Stimulated activated CD4-positive, alpha-beta T cell treated with anti-CD3 and anti-CD28 coated beads, Interleukin-2, amount 100 ng/mL, for 4 hours (primary cell): Measurements from ENCODE around the gene ZNF281.

ENCODE experiments used
- DNase-seq: peaks from one replicate; pipeline ENCODE4 v3.0.0-alpha.2; 2020; ENCODE audit warnings: low read depth

ZNF281 gene

DNA sequence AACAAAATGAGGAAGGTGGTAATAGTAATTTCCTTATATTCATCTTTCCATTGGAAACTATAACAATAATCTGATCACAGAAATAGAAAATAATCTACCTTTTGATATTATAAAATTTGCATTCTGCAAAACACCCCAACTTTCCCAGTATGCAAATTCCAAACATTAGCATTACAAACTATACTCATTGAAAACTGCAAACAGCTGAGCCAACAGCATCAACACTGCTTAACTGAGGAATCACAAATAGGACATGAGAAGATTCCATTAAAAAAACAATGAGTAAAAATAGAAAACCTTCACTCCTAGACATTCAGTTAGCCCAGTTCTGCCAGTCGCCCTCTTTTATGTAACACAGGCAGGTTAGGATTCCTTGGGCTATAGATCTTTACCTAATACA, 18.1 kb downstream of the ZNF281 start:
- DNase-seq: no peak

DNA sequence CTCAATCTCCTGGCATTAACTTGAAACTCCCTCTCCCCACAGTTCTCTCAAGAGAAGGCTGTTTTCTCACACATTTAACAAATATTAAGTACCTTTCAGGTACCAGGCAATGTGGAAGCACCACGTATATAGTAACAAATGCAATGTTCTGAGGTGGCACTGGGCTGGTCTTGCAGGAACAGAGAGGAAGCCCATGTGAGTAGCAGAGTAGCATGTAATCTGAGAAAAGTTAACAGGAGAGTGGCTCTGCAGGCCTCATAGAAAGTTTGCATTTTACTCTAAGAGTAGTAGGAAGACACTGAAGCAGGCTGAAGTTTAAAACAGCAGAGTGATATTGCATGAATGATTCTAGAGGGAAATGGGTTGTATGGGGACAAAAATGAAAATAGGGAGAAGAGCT, 21.0 kb downstream of the ZNF281 start:
- DNase-seq: no peak

DNA sequence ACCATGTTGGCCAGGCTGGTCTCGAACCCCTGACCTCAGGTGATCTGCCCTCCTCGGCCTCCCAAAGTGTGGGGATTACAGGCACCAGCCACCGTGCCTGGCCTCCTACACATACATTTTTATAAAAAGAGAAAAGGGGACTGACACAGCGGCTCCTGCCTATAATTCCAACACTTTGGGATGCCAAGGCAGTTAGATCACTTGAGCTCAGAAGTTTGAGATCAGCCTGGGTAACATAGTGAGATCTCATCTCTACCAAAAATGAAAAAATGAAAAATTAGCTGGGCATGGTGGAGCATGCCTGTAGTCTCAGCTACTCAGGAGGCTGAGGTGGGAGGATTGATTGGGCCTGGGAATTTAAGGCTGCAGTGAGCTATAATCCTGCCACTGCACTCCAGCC, 23.4 kb downstream of the ZNF281 start:
- DNase-seq: no peak

DNA sequence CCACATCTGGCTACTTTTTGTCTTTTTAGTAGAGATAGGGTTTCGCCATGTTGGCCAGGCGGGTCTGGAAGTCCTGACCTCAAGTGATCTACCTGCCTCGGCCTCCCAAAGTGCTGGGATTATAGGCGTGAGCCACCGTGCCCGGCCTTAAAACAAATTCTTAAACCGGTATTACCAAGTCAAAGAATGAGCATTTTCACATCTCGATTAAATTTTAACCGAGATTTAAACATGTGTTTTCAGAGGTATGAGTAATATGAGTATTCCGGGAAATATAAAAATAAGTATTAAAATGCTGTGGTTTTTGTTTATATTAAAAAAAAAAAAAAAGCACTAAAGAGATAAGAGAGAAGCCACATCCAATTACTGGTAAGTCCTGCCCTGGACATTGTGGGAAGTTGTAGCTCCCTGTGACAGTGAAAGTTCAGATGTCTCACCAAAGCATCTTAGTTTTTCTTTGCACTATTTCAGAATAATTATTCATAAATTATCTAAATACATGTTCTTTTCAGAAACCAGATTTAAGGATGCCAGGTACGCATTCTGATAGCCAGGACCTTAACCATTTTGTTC, 24.9 kb downstream of the ZNF281 start:
- no peak for DNase-seq

- DNase-seq: no peak
These were observed 28.4 kb downstream of the ZNF281 start for GRCh38 chr1:200381256-200381984.

GRCh38 chr1:200380589-200381021, 29.2 kb downstream of the ZNF281 start:
- no peak for DNase-seq

DNA sequence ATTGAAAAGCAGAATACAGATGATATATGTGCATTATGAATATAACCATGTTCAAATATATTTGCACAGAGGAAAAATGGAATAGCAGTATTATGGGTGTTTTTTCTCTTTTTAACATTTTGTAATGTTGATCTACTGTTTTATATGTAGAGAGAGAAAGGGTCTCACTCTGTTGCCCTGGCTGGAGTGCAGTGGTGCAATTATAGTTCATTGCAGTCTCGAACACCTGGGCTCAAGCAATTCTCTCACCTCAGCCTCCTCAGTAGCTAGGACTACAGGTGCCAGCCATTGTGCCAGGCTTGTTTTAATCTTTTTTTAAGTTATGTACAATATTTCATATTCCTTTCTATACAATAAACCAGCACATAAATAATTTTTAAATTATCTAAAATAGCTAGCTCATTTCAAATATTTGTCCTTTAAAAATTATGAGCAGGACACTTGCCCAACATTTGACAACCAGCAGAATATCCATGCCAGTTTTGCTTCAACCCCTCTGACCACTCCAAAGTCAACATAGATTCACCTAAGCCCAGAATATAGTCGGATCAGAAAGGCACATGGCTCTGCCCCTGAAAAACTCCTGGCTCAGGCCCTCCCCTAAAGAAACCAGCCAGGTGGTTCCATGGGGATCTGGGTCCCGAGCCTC, 29.8 kb downstream of the ZNF281 start:
- DNase-seq: no peak

DNA sequence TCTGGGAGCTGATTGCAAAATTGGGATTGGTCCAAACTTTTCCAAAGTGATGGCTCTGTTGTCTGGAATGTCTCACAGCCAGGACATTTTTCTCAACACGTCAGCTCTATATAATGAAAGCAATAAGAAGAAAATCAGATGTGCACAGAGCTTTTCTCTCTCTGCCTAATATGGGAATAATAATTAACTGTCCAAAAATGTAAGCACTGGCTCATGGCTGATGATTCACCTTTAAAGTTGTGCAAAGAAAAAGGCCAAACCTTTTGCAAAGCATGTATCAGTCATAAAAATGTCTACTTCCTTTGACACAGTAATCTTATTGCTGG, 30.4 kb downstream of the ZNF281 start:
- DNase-seq: no peak

DNA sequence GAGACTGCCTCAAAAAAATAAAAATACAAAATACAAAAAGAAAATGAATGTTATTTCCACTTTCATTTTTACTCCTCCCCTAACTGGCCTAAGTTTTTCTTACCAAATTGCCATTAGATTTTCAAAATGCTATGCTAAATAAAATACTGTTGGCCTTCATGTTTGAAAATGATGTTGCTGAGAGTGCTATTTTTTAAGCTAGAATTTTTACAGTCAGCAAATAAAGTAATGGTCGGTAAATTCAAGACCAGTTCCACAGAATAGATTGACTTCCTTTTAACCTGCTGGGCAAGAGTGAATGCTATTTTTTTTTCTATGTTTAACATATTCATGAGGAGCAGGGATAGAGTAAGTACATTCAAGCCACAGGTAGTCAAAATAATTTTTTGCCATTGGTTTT, 31.7 kb downstream of the ZNF281 start:
- DNase-seq: no peak

DNA sequence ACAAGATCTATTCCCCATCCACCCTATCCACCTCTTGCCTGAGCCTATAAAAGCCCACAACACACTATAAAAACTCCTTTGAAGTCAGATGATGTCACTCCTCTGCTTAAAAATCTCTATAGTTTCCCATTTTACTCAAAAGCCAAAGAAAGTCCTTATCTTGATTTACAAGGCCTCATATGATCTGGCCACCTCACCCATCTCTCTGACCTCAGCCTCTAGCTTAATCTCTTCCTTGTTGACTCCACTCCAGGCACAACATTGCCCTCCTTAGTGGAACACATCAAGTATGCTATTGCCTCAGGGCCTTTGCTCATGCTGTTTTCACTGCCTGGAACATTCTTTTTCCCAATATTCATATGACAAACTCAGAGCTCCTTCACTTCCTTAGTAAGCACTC, 33.3 kb downstream of the ZNF281 start:
- DNase-seq: no peak

DNA sequence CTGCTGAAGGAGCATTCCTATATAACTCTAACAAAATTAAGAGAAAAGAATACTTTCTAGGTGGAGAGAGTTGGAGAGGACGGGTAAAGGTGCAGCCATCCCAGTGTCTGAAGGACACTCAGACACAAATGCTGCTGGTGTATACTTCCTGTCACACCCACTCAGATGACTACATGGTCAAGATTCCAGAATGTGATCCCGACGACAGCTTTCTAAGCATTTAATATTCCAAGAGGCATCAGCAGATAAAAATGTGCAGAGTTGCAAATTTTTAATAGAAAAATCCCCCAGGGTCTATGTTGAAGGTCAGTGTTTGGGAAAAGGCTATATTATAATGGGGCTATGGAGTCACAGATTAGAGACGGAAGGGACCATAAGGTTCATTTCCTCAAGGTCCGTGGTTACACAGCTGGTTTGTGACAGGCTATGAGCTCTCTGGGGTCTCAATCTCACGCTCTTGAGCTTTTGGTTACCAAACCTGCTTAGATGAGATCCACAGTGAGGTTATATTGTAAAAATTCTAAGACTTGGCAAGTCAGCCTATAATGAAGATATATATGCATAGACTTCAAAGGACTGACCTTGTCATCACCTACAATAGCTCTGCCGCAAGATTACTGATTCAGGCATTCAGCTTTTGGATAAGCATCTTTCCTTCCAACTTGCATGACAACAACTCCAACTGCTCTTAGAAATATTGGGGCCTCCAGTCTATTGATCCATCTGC, 35.1 kb downstream of the ZNF281 start:
- no peak for DNase-seq

GRCh38 chr1:200373811-200374231, 36.0 kb downstream of the ZNF281 start:
- no peak for DNase-seq

- no peak for DNase-seq
These were observed 37.0 kb downstream of the ZNF281 start for GRCh38 chr1:200372885-200373181.

- DNase-seq: no peak
These were observed 37.5 kb downstream of the ZNF281 start for GRCh38 chr1:200372095-200372884.

DNA sequence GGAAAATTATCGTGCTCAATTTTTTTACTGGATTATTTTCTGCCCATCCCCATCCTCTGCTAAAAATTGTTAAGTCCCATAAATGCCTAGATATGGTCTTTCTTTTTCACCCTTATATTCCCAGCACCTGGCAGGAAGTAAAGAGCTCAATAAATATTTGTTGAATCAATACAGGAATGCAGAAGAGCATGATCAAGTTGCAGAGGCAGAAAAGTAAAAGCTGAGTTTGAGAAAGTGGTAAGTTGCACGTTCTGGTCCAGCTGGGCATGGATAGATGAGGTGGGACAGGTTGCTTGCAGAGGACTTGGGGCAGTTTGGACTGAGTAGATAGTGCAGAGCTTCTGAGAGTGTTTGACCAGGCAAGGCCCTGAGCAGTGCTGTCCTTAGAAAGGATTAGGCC, 40.1 kb downstream of the ZNF281 start:
- DNase-seq: no peak

DNA sequence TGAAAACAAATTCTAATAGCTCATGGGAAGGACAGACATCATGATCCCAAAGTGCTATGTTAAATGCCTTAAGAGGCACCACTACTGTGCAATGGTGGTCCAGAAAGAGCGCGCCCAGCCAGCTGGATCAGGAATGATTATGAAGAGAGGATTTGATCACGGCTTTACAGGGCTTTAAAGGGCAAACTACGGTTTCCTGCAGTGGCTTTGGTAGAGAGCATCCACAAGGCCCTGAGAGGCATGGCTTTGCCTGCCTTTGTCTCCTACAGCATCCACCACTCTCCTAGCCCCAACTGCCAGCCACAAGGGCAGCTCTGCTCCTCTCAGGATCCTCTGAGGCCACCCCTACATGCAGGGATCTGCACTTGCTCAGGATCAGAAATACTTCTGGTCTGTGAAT, 40.7 kb downstream of the ZNF281 start:
- DNase-seq: no peak

- DNase-seq: no peak
These were observed 41.3 kb downstream of the ZNF281 start for GRCh38 chr1:200368556-200368955.

DNA sequence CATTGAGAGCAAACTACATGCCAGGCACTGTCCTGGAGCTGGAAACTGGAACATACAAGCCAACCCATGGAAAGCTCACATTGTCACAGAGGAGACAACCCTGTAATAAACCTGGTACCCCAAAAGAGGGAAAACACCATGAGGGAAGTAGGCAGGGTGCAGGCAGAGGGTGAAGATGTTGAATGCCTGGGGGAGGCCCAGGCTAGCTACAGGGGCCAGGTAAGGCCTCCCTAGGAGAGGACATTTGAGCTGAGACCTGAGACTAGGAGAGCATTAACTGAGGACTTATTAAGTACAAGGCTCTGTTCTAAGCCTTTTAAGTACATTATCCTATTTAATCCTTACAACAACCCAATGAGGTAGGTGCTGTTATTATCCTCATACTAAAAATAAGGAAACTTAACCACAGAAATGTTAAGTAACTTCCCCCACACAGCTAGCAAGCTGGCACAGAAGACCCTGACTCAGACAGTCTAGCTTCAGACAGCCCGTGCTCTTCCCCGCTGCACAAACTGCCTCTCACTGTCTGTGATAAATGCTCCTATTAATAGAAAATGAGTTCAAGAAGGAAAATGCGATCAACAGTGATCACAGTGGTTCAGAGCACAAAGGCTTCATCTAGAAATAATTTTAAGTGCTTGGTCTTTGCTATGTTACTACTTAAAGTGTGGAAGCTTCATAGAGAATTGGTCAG, 41.8 kb downstream of the ZNF281 start:
- DNase-seq: no peak

DNA sequence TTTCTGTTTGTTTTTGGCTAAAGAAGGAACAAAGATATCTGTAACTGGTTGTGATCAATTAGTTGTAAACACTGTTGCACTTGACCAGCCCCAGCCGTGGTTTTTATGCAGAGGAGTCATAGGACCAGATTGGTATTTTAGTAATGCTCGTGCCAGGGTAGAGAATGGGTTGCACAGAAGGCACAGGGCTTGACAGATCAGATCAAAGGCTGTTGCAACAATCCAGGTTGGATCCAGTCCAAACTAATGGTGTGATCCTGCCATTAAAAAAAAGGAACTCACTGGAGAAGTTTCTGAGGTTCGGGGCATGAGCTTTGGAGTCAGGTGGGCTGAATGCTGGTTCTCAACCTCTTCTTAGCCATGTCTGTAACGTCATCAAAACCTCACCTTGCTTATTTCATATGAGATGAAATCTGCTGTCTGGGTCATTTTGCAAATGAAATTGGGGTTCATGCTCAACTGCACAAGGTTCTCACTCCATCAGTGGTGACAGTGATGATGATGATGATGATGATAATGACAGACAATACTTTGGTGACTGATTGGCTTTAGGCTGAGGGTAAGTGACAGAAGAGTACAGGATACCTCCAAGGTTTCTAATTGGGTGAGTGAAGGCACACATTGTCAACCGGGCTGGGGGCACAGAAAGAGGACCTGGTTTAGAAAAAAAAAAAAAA, 43.1 kb downstream of the ZNF281 start:
- no peak for DNase-seq

GRCh38 chr1:200365897-200366426, 43.9 kb downstream of the ZNF281 start:
- no peak for DNase-seq

GRCh38 chr1:200364831-200365230, 45.0 kb downstream of the ZNF281 start:
- DNase-seq: no peak
